WI38 (cell line): ENCODE results near the gene ATR.

Source experiments
- H3K4me3 ChIP-seq: 2 replicates; pipeline ENCODE4 v1.5.1; 2011; ENCODE audit warnings: low read depth, mild to moderate bottlenecking, control low read depth, low read length
- TF ChIP-seq, protein P1 (sequence below): IDR thresholded peaks from 2 replicates; pipeline ENCODE4 v1.5.1; 2012; ENCODE audit warnings: low read depth, mild to moderate bottlenecking, control low read depth, low read length

Gene ATR

DNA sequence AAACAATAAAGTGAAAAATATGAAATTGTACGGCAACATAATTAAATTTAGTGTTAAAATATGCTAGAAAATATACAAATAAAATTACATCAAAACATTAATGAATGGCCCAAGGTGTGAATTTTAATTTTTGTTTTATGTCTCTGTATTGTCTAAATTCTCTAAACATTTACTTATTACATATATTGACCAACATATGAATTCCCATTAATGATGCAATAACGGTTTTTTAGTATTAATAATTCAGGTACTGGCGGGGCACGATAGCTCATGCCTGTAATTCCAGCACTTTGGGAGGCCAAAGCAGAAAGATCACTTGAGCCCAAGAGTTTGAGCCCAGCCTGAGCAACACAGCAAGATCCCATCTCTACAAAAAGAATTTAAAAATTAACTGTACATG lies 110.1 kb downstream of the ATR start:
- H3K4me3 ChIP-seq, result no peak overlapping the region
- TF ChIP-seq, protein P1, sequence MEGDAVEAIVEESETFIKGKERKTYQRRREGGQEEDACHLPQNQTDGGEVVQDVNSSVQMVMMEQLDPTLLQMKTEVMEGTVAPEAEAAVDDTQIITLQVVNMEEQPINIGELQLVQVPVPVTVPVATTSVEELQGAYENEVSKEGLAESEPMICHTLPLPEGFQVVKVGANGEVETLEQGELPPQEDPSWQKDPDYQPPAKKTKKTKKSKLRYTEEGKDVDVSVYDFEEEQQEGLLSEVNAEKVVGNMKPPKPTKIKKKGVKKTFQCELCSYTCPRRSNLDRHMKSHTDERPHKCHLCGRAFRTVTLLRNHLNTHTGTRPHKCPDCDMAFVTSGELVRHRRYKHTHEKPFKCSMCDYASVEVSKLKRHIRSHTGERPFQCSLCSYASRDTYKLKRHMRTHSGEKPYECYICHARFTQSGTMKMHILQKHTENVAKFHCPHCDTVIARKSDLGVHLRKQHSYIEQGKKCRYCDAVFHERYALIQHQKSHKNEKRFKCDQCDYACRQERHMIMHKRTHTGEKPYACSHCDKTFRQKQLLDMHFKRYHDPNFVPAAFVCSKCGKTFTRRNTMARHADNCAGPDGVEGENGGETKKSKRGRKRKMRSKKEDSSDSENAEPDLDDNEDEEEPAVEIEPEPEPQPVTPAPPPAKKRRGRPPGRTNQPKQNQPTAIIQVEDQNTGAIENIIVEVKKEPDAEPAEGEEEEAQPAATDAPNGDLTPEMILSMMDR, result no peak

DNA sequence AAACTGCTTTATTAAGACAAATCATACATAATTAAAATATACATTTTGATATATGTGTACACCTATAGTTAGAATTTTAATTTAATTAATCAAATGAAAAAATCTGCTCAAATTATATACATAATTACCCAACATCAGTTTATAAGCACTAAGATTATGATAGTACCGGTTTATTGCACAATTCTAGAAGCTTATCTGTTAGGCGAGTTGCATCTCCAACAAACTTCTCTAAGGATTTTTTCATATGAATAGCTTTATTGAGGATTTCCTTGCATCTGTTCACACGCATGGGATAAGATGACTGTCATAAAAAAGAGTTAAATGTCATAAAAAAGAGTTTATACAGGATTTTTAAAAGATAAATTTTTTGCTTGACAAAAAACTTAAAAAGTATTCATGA lies 110.8 kb downstream of the ATR start:
- H3K4me3 ChIP-seq, result no peak overlapping the region
- TF ChIP-seq, protein P1, result no peak

DNA sequence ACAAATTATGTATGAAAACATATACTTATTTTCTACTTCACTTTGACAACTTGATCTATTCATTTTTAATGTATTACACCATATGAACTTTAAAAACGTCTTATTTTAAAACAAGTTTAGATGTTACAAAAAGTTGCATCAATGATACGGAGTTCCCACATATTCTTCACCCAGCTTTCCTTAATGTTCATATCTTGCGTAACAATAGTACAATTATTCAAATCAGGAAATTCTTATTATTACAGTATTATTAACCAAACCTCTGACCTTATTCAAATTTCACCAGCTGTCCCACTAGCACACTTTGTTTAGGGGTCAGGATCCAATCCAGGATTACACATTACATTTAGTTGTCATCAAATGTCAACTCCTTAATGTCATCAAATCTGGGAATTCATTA lies 117.8 kb downstream of the ATR start:
- no peak overlapping the region for H3K4me3 ChIP-seq
- TF ChIP-seq, protein P1, result no peak

DNA sequence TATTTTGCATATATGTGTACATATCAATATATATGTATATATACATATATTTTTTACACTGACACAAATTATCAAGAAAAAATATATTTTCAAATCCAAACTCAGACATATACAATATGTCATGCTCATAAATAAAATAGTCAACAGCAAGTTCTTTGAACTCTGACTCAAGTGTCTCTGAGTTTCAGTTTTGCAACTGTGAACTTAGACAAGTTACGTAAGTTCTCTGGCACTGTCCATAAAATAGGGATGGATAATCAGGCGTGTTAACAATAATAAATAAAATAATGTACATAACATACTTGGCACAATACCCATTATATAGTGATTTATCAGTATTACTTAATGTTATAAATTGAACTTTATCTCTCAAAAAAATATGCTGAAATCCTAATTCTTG lies 118.6 kb downstream of the ATR start:
- no peak overlapping the region for H3K4me3 ChIP-seq
- TF ChIP-seq, protein P1, result no peak

DNA sequence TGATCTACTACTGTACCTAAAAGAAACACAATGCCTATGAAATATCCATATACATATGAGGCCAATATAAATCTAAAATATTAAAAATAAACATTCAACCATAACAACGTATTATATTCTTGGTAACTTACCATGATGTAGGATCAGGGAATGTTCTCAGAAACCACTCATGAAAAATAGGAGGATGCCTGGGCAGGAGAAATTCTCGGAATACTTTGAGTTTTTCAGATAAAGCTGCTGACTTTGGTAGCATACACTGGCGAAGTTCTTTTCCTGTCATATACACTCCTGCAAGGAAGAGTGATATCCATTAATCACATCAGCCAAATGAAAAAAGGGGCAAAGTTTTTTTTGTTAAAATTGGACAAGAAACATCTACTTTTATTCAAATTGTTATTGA lies 119.4 kb downstream of the ATR start:
- TF ChIP-seq, protein P1, result no peak

DNA sequence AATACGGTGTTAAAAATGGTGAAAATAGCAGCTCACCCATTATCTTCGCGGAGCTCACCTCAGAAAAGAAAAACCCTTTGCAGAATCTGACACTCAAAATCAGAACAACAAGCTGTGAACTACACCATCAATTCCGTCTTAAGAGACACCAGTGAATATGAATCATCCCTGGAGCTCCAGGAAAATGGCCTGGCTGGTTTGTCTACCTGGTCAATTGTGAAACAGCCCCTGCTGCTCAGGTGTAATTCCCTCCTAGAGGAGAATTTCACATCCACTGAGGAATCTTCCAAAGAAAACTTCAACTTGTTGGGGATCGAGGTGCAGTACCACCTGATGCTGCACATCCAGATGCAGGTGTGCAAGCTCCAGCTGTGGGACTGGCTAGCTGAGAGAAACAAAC lies 127.7 kb downstream of the ATR start:
- H3K4me3 ChIP-seq, result no peak overlapping the region
- TF ChIP-seq, protein P1, result no peak

More for the DNA sequence above, 119.4 kb downstream of the ATR start:
- no peak overlapping the region for H3K4me3 ChIP-seq

DNA sequence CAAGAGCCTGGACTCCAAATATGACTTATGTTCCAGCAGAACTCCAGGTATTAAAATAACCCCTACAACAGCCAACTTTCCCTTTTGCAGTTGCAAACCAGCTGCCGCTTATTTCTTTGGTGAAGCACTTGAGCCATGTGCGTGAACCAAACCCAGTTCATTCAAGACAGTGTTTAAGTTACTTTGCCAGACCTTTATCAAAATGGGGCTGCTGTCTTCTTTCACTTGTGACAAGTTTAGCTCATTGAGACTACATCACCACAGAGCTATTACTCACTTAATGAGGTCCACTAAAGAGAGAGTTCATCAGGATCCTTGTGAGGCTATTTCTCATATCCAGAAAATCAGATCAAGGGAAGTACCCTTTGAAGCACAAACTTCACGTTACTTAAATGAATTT lies 128.3 kb downstream of the ATR start:
- H3K4me3 ChIP-seq, result no peak overlapping the region
- TF ChIP-seq, protein P1, result no peak
